BE2C (cell line): ENCODE data around the gene CNTNAP3.
"Not testable (repeated sequence)": the region's sequence is repeated elsewhere in the genome, so short reads cannot be mapped to it uniquely, and the experiment has no call there.

ENCODE experiments used
- DNase-seq: peaks from one replicate; pipeline ENCODE4 v3.0.0-alpha.2; 2020
- H3K27me3 ChIP-seq: fragments of 250-450 bp; sonication (Bioruptor Pico); 2 replicates; pipeline ENCODE4 v1.5.1; 2020; ENCODE audit warnings: mild to moderate bottlenecking
- H3K36me3 ChIP-seq: fragments of 250-450 bp; sonication (Bioruptor Pico); 2 replicates; pipeline ENCODE4 v1.5.1; 2020; ENCODE audit warnings: mild to moderate bottlenecking
- H3K4me1 ChIP-seq: fragments of 250-450 bp; sonication (Bioruptor Pico); 2 replicates; pipeline ENCODE4 v1.5.1; 2020
- H3K4me3 ChIP-seq: 2 replicates; pipeline ENCODE4 v1.5.1; 2011; ENCODE audit warnings: low read depth, low read length
- H3K9me3 ChIP-seq: fragments of 250-450 bp; sonication (Bioruptor Pico); 2 replicates; pipeline ENCODE4 v1.5.1; 2020
- TF ChIP-seq, protein P1 (sequence below): IDR thresholded peaks from 2 replicates; pipeline ENCODE4 v1.5.1; 2012; ENCODE audit warnings: mild to moderate bottlenecking, low read depth, low read length

Gene CNTNAP3

DNA sequence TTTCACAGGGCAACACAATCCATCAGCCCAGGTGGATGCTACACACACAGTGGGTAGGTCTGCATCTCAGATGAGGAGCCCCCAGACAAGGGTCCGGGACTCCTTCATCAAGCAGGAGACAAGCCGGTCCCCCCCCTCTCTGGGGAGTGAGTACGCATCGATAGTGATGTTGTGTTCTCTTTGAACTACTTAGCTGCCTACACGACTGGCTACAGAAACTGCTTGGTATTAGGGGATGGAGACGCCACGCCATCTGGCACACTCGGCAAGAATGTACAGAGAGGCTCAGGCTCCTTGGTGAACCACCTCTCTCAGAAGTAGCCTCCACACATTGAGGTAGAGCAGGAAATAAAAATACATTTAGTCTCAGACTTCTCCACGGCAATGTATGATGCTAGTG, 179.8 kb downstream of the CNTNAP3 start:
- Histone ChIP-seq H3K9me3 (no peaks in the 10 kb centered on the region), H3K4me1 (no peaks in the 10 kb centered on the region), H3K4me3 (no peak overlapping the region), H3K36me3 (no peaks in the 10 kb centered on the region), H3K27me3 (no peaks in the 10 kb centered on the region)
- DNase-seq, result no peak
- TF ChIP-seq, protein P1, sequence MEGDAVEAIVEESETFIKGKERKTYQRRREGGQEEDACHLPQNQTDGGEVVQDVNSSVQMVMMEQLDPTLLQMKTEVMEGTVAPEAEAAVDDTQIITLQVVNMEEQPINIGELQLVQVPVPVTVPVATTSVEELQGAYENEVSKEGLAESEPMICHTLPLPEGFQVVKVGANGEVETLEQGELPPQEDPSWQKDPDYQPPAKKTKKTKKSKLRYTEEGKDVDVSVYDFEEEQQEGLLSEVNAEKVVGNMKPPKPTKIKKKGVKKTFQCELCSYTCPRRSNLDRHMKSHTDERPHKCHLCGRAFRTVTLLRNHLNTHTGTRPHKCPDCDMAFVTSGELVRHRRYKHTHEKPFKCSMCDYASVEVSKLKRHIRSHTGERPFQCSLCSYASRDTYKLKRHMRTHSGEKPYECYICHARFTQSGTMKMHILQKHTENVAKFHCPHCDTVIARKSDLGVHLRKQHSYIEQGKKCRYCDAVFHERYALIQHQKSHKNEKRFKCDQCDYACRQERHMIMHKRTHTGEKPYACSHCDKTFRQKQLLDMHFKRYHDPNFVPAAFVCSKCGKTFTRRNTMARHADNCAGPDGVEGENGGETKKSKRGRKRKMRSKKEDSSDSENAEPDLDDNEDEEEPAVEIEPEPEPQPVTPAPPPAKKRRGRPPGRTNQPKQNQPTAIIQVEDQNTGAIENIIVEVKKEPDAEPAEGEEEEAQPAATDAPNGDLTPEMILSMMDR, result no peak

DNA sequence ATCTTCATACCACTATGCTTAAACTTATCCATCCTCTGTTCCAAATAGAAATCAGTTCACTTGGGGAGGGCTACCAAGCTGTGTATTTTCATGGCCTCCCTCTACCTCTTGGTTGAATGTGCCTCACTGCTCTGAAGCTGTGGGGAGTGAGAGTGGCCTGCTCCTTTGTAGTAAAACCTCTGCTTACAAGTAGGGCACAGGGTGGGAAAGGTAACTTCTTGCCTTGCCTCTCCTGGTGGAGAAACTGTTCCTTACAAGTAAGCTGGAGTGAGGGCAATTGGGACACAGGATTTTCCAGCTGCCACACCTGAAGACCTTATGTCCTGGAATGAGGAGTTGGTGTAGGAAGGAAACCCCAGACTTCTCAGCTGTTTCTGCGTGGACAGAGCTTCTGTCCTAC, 190.8 kb downstream of the CNTNAP3 start:
- H3K36me3 ChIP-seq, H3K4me3 ChIP-seq, DNase-seq, H3K27me3 ChIP-seq, H3K9me3 ChIP-seq, H3K4me1 ChIP-seq: not testable (repeated sequence)

GRCh38 chr9:39085311-39085710, 202.7 kb downstream of the CNTNAP3 start:
- not testable (repeated sequence) for DNase-seq, H3K9me3 ChIP-seq, H3K36me3 ChIP-seq, H3K4me3 ChIP-seq, H3K4me1 ChIP-seq, H3K27me3 ChIP-seq

GRCh38 chr9:39082574-39082973, 205.4 kb downstream of the CNTNAP3 start:
- H3K27me3 ChIP-seq, H3K4me1 ChIP-seq, H3K4me3 ChIP-seq, H3K9me3 ChIP-seq, H3K36me3 ChIP-seq, DNase-seq: not testable (repeated sequence)

GRCh38 chr9:39080081-39080480, 207.9 kb downstream of the CNTNAP3 start:
- H3K9me3 ChIP-seq, H3K36me3 ChIP-seq, DNase-seq, H3K4me1 ChIP-seq, H3K27me3 ChIP-seq, H3K4me3 ChIP-seq: not testable (repeated sequence)

DNA sequence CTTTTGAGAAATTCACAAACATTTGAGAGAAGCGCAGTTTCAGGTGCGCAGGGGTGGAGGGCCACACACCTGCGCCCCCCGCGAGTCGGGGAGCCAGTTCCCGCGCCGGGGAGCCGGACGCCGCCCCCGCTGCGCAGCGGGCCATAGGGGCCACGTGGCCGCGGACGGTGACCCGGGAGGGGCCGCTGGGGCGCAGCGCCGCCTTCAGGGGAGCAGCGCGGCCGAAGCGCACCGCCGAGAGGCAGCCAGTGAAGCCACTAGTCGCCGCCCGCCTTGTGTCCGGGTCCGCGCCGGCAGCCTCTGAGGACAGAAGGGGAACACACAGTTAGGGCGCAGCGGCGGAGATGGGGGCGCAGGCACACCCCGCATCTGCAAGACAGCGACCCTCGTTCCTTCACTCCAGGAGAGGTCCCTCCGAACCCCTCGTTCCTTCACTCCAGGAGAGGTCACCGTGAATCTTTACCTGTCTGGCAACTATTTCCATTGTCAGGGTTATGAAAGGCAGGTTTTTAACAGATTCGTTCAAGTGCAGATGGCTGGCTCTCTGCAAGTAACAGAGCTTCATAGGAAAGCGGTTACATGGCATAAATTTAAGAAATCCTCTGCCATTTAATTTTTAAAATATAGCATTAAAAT, 209.2 kb downstream of the CNTNAP3 start:
- H3K27me3 ChIP-seq, H3K9me3 ChIP-seq, H3K36me3 ChIP-seq, H3K4me1 ChIP-seq: not testable (repeated sequence)
- H3K4me3 ChIP-seq, result peak overlapping the region; percentile 46
- DNase-seq, result peak; percentile 65
- TF ChIP-seq, protein P1, result peak; percentile 25; the same call in 1 of the 2 replicates

GRCh38 chr9:39073537-39073936, 214.4 kb downstream of the CNTNAP3 start:
- not testable (repeated sequence) for DNase-seq, H3K9me3 ChIP-seq, H3K4me3 ChIP-seq, H3K36me3 ChIP-seq, H3K4me1 ChIP-seq, H3K27me3 ChIP-seq

GRCh38 chr9:39067683-39068082, 220.3 kb downstream of the CNTNAP3 start:
- not testable (repeated sequence) for H3K4me1 ChIP-seq, H3K4me3 ChIP-seq, H3K27me3 ChIP-seq, H3K36me3 ChIP-seq, DNase-seq, H3K9me3 ChIP-seq

- not testable (repeated sequence) for DNase-seq, H3K4me1 ChIP-seq, H3K9me3 ChIP-seq, H3K27me3 ChIP-seq, H3K4me3 ChIP-seq, H3K36me3 ChIP-seq
Observed at GRCh38 chr9:39062966-39063365, 225.0 kb downstream of the CNTNAP3 start.

DNA sequence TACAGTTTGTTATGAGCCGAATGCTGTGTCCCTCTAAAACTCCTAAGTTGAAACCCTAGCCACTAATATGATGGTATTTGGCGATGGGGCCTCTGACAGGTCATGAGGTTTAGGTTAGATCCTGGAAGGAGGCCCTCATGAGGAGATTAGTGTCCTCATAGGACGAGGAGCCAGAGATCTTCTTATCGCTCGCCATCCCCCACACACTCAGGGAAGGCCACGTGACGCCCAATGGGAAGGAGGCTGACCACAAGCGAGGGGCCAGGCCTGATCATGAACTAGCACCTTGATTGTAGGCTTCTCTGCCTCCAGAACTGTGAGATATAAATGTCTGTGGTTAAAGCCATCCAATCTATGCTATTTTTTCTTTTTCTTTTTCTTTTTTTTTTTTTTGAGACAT, 233.5 kb downstream of the CNTNAP3 start:
- not testable (repeated sequence) for DNase-seq, H3K27me3 ChIP-seq, H3K4me1 ChIP-seq, H3K9me3 ChIP-seq, H3K4me3 ChIP-seq, H3K36me3 ChIP-seq

GRCh38 chr9:39046833-39047232, 241.1 kb downstream of the CNTNAP3 start:
- not testable (repeated sequence) for H3K36me3 ChIP-seq, H3K4me1 ChIP-seq, DNase-seq, H3K9me3 ChIP-seq, H3K27me3 ChIP-seq, H3K4me3 ChIP-seq

DNA sequence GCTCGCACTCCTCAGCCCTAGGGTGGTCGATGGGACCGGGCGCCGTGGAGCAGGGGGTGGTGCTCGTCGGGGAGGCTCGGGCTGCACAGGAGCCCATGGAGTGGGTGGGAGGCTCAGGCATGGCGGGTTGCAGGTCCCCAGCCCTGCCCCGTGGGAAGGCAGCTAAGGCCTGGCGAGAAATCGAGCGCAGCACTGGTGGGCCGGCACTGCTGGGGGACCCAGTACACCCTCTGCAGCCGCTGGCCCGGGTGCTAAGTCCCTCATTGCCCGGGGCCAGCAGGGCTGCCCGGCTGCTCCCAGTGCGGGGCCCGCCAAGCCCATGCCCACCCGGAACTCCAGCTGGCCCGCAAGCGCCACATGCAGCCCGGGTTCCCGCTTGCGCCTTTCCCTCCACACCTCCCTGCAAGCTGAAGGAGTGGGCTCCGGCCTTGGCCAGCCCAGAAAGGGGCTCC, 245.6 kb downstream of the CNTNAP3 start:
- DNase-seq, H3K4me3 ChIP-seq, H3K9me3 ChIP-seq, H3K27me3 ChIP-seq, H3K4me1 ChIP-seq, H3K36me3 ChIP-seq: not testable (repeated sequence)

DNA sequence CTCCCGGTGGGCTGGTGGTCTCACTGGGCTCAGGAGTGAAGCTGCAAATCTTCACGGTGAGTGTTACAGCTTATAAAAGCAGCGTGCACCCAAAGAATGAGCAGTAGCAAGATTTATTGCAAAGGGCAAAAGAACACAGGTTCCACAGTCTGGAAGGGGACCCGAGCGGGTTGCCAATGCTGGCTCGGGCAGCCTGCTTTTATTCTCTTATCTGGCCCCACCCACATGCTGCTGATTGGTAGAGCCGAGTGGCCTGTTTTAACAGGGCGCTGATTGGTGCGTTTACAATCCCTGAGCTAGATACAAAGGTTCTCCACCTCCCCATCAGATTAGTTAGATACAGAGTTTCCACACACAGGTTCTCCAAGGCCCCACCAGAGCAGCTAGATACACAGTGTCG, 246.2 kb downstream of the CNTNAP3 start:
- not testable (repeated sequence) for H3K9me3 ChIP-seq, H3K4me3 ChIP-seq, H3K36me3 ChIP-seq, H3K27me3 ChIP-seq, DNase-seq, H3K4me1 ChIP-seq

DNA sequence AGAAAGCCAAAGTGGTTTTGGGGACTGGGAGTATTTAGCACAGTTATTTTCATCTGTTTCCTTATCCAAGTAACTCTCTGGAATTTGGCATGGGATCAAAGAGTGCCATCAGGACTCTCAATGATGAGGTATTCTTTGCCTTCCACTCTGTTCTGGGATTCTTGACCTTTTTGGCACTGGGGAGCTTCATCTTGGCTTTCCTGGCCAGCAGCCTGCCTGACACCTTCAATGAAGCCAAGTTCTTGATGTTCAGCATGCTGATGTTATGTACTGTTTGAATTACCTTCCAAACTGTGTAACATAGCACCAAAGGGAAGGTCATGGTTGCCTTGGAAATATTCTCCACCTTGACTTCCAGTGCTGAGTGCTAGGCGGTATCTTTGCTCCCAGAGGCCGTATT, 248.8 kb downstream of the CNTNAP3 start:
- not testable (repeated sequence) for H3K27me3 ChIP-seq, H3K9me3 ChIP-seq, DNase-seq, H3K4me3 ChIP-seq, H3K36me3 ChIP-seq, H3K4me1 ChIP-seq

- H3K36me3 ChIP-seq, H3K9me3 ChIP-seq: not testable (repeated sequence)
Observed at GRCh38 chr9:39038221-39038620, 249.7 kb downstream of the CNTNAP3 start.

More at GRCh38 chr9:39038221-39038620, 249.7 kb downstream of the CNTNAP3 start:
- peak; percentile 34 for DNase-seq
- not testable (repeated sequence) for H3K27me3 ChIP-seq, H3K4me1 ChIP-seq, H3K4me3 ChIP-seq
